Measurements from ENCODE around the gene STARD4. TPM values are rescaled to one million over a fixed set of nuclear protein-coding genes. Genes with fewer than 3 reads are reported as not detected.
A peak's percentile ranks its signal among the peaks of the same experiment; 100 is the strongest.

Gene STARD4
- total and polyA plus RNA-seq, 9 of the 15 experiments (the other 6 are each of a cell fraction or from before 2014, with no cell fraction given), result 28.4 to 88.0 (median 34.0) TPM

DNA sequence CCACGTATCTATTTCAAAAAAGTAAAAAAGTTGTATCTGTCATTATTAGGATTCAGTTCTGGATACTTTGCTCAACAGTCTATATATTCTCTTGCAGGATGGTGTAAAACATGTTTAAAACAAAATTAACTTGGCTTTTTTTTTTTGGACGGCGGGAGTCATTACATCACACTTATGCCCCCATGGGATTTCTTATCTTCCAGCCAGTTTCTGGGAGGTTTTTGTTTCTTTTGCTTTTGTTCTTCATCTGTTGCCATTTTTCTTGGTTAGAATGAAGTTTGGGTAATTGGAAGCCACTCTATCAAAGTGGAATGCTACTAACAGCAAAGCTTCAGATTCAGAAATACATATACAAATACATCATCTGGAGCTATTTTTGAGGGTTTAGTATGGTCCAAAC is 1.8 kb upstream of the STARD4 start:
- ATAC-seq (no peak), DNase-seq (ENCODE audit: extremely low read depth in 1 of 4, low spot score in 3 of 4) (no peak), FAIRE-seq (no peak)
- H4K20me1 ChIP-seq (replicated peaks; ENCODE audit: control insufficient read depth, insufficient read depth, low read length), result 0 out of 2 replicates have a peak, but pooled peaks cover 4% of the 10 kb centered on the region
- H3K4me3 ChIP-seq, result no peak overlapping the region
- peaks cover 4% of the 10 kb centered on the region; the same call in 1 of the 3 replicates for H3K36me3 ChIP-seq (ENCODE audit: control insufficient read depth, insufficient read depth, low read length)
- H3K79me2 ChIP-seq (ENCODE audit: control insufficient read depth, insufficient read depth, low read length), result peaks cover 32% of the 10 kb centered on the region
- no TSS peak for BruUV-seq (replicated peaks)
- H3K27ac ChIP-seq (ENCODE audit: extremely low read depth, low read depth, low read length), result peak overlapping the region; percentile 93
- no peaks in the 10 kb centered on the region for H3K9me1 ChIP-seq (ENCODE audit: control insufficient read depth, insufficient read depth, low read length)
- H3K4me2 ChIP-seq (ENCODE audit: insufficient read depth, low read length), result peak overlapping the region; percentile 91
- WGBS (ENCODE audit: insufficient coverage, low coverage, missing lambda C conversion rate), result 28% methylated on average over 3 of the region's 3 CpGs
- H3K9me3 ChIP-seq (replicated peaks; ENCODE audit: control insufficient read depth, insufficient read depth, low read depth, low read length), result no peaks in the 10 kb centered on the region
- CTCF ChIA-PET (ENCODE audit: low intra/inter-chr PET ratio), result no interaction called here
- intact Hi-C loops (cut with micrococcal nuclease) (loop anchor here (5.0 kb wide), 1 partner anchor 1812 kb away; no protein-coding TSS in a partner anchor), in situ Hi-C loops (cut with MboI) (loop anchor here (25.0 kb wide), 1 partner anchor 752 kb away; no protein-coding TSS in a partner anchor)
- POLR2A ChIA-PET, result interaction anchor here (0.9 kb wide), 1 partner anchor 10 kb away, joined by 3 read pairs; no protein-coding TSS in a partner anchor
- peak overlapping the region in 1 of 2 experiments; percentile 85; a peak in 2 of 4 replicates for H3K9ac ChIP-seq (ENCODE audit: insufficient read depth in 1 of 2, low read depth in 2 of 2, low read length in 2 of 2)
- no peaks in the 10 kb centered on the region for H3K27me3 ChIP-seq (ENCODE audit: control insufficient read depth in 2 of 2, insufficient read depth in 2 of 2, low read length in 2 of 2)
- TF ChIP-seq TEAD2 (tag; IDR thresholded peaks at IDR 0.05) (no peak), ESRRA (IDR thresholded peaks at IDR 0.05; ENCODE audit: borderline replicate concordance, low read depth) (no peak)
- TF ChIP-seq, protein P1, sequence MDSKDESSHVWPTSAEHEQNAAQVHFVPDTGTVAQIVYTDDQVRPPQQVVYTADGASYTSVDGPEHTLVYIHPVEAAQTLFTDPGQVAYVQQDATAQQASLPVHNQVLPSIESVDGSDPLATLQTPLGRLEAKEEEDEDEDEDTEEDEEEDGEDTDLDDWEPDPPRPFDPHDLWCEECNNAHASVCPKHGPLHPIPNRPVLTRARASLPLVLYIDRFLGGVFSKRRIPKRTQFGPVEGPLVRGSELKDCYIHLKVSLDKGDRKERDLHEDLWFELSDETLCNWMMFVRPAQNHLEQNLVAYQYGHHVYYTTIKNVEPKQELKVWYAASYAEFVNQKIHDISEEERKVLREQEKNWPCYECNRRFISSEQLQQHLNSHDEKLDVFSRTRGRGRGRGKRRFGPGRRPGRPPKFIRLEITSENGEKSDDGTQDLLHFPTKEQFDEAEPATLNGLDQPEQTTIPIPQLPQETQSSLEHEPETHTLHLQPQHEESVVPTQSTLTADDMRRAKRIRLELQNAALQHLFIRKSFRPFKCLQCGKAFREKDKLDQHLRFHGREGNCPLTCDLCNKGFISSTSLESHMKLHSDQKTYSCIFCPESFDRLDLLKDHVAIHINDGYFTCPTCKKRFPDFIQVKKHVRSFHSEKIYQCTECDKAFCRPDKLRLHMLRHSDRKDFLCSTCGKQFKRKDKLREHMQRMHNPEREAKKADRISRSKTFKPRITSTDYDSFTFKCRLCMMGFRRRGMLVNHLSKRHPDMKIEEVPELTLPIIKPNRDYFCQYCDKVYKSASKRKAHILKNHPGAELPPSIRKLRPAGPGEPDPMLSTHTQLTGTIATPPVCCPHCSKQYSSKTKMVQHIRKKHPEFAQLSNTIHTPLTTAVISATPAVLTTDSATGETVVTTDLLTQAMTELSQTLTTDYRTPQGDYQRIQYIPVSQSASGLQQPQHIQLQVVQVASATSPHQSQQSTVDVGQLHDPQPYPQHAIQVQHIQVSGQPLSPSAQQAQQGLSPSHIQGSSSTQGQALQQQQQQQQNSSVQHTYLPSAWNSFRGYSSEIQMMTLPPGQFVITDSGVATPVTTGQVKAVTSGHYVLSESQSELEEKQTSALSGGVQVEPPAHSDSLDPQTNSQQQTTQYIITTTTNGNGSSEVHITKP (IDR thresholded peaks at IDR 0.05; ENCODE audit: partially characterized antibody), result peak; percentile 47
- peak overlapping the region; percentile 90 for H2AFZ ChIP-seq (ENCODE audit: low read depth, low read length)
- H3K4me1 ChIP-seq (replicated peaks in 1 of 2; ENCODE audit: control insufficient read depth in 2 of 2, insufficient read depth in 2 of 2, low read length in 2 of 2), result peaks cover 5 to 19% of the 10 kb centered on the region in 2 experiments; a peak in 4 of 5 replicates

All from K562 (cell line).